UCSD-AML1 (cell line): ENCODE data around the gene DSTN.

Source experiments
- DNase-seq: peaks from one replicate; lab custom pipeline; 2025; ENCODE audit not compliant: unreplicated experiment; lab: John Stamatoyannopoulos, UW

The DSTN gene

GRCh38 chr20:17579369-17580039, 9.6 kb downstream of the DSTN start:
- no peak for DNase-seq

GRCh38 chr20:17580895-17581294, 11.0 kb downstream of the DSTN start:
- DNase-seq = no peak

GRCh38 chr20:17583126-17583525, 13.3 kb downstream of the DSTN start:
- no peak for DNase-seq

- DNase-seq = no peak
Observed at GRCh38 chr20:17584689-17585088, 14.8 kb downstream of the DSTN start.

- DNase-seq = no peak
Observed at GRCh38 chr20:17586250-17586649, 16.4 kb downstream of the DSTN start.

GRCh38 chr20:17587148-17587547, 17.3 kb downstream of the DSTN start:
- no peak for DNase-seq

GRCh38 chr20:17587824-17588223, 17.9 kb downstream of the DSTN start:
- no peak for DNase-seq

GRCh38 chr20:17589161-17589834, 19.4 kb downstream of the DSTN start:
- no peak for DNase-seq

- DNase-seq = no peak
Observed at GRCh38 chr20:17590245-17590644, 20.4 kb downstream of the DSTN start.

GRCh38 chr20:17593902-17594301, 24.0 kb downstream of the DSTN start:
- no peak for DNase-seq

- DNase-seq = no peak
Observed at GRCh38 chr20:17594443-17594842, 24.6 kb downstream of the DSTN start.

GRCh38 chr20:17595856-17596255, 26.0 kb downstream of the DSTN start:
- no peak for DNase-seq

GRCh38 chr20:17598013-17598550, 28.2 kb downstream of the DSTN start:
- DNase-seq = no peak

GRCh38 chr20:17601957-17602356, 32.1 kb downstream of the DSTN start:
- DNase-seq = no peak

- DNase-seq = no peak
Observed at GRCh38 chr20:17602493-17602892, 32.6 kb downstream of the DSTN start.

GRCh38 chr20:17605131-17605660, 35.3 kb downstream of the DSTN start:
- no peak for DNase-seq

GRCh38 chr20:17606001-17606400, 36.1 kb downstream of the DSTN start:
- no peak for DNase-seq

- no peak for DNase-seq
Observed at GRCh38 chr20:17608701-17609497, 39.0 kb downstream of the DSTN start.

GRCh38 chr20:17609811-17610377, 40.0 kb downstream of the DSTN start:
- DNase-seq = no peak

- peak; percentile 35 for DNase-seq
Observed at GRCh38 chr20:17610566-17611289, 40.9 kb downstream of the DSTN start.

- DNase-seq = no peak
Observed at GRCh38 chr20:17611290-17611539, 41.3 kb downstream of the DSTN start.
